ENCODE results near the gene SLC7A6.

- no peak for TF ChIP-seq POLR2A (IDR thresholded peaks at IDR 0.05; ENCODE audit: low read length)
- no peak for TF ChIP-seq GATA1 (IDR thresholded peaks at IDR 0.05; ENCODE audit: low read depth, low read length)
These were observed 33.6 kb downstream of the SLC7A6 start for GRCh38 chr16:68297908-68298307.

Measured in erythroblast (primary cell).